ENCODE measurements around the gene SULT1A1.
"Not testable (repeated sequence)": the region's sequence is repeated elsewhere in the genome, so short reads cannot be mapped to it uniquely, and the experiment has no call there.

Gene SULT1A1

GRCh38 chr16:28603381-28604185 is 6.3 kb downstream of the SULT1A1 start:
- Histone ChIP-seq H3K4me2 (ENCODE audit: low read length) (no peak overlapping the region), H3K9ac (ENCODE audit: low read length) (no peak overlapping the region)
- TF ChIP-seq, protein P1, sequence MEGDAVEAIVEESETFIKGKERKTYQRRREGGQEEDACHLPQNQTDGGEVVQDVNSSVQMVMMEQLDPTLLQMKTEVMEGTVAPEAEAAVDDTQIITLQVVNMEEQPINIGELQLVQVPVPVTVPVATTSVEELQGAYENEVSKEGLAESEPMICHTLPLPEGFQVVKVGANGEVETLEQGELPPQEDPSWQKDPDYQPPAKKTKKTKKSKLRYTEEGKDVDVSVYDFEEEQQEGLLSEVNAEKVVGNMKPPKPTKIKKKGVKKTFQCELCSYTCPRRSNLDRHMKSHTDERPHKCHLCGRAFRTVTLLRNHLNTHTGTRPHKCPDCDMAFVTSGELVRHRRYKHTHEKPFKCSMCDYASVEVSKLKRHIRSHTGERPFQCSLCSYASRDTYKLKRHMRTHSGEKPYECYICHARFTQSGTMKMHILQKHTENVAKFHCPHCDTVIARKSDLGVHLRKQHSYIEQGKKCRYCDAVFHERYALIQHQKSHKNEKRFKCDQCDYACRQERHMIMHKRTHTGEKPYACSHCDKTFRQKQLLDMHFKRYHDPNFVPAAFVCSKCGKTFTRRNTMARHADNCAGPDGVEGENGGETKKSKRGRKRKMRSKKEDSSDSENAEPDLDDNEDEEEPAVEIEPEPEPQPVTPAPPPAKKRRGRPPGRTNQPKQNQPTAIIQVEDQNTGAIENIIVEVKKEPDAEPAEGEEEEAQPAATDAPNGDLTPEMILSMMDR (IDR thresholded peaks at IDR 0.05; ENCODE audit: low read length): no peak
- TF ChIP-seq EZH2 (IDR thresholded peaks at IDR 0.05; ENCODE audit: borderline replicate concordance, low read length): no peak

GRCh38 chr16:28602529-28602928 is 7.3 kb downstream of the SULT1A1 start:
- Histone ChIP-seq H3K4me1 (ENCODE audit: insufficient read depth, low read length, severe bottlenecking) (peaks cover 13% of the 10 kb centered on the region), H3K27ac (ENCODE audit: low read depth, low read length, poor library complexity, severe bottlenecking) (no peak overlapping the region), H3K9ac (ENCODE audit: low read length) (no peak overlapping the region), H3K4me2 (ENCODE audit: low read length) (no peak overlapping the region; the same call in 1 of the 2 replicates), H4K20me1 (ENCODE audit: insufficient read depth, low read length) (no peaks in the 10 kb centered on the region), H3K4me3 (ENCODE audit: low read depth, low read length, poor library complexity, severe bottlenecking) (no peak overlapping the region), H3F3A (ENCODE audit: insufficient read depth, low read length) (no peaks in the 10 kb centered on the region), H3K9me3 (ENCODE audit: low read length) (no peaks in the 10 kb centered on the region), H3K36me3 (ENCODE audit: insufficient read depth, low read length) (no peaks in the 10 kb centered on the region), H3K27me3 (ENCODE audit: insufficient read depth, low read length) (no peaks in the 10 kb centered on the region), H2AFZ (ENCODE audit: low read length) (no peak overlapping the region), H3K79me2 (ENCODE audit: insufficient read depth, low read length) (no peaks in the 10 kb centered on the region), H3K9me2 (ENCODE audit: low read depth, low read length) (no peaks in the 10 kb centered on the region)
- no peak for TF ChIP-seq EZH2 (IDR thresholded peaks at IDR 0.05; ENCODE audit: borderline replicate concordance, low read length)
- TF ChIP-seq, protein P1 (IDR thresholded peaks at IDR 0.05; ENCODE audit: low read length): no peak

More at GRCh38 chr16:28603381-28604185, 6.3 kb downstream of the SULT1A1 start:
- Histone ChIP-seq H3K4me1 (ENCODE audit: insufficient read depth, low read length, severe bottlenecking) (peaks cover 5% of the 10 kb centered on the region), H2AFZ (ENCODE audit: low read length) (no peak overlapping the region), H3K36me3 (ENCODE audit: insufficient read depth, low read length) (no peaks in the 10 kb centered on the region), H3K27ac (ENCODE audit: low read depth, low read length, poor library complexity, severe bottlenecking) (no peak overlapping the region), H3F3A (ENCODE audit: insufficient read depth, low read length) (no peaks in the 10 kb centered on the region), H3K9me3 (ENCODE audit: low read length) (no peaks in the 10 kb centered on the region), H3K79me2 (ENCODE audit: insufficient read depth, low read length) (no peaks in the 10 kb centered on the region), H3K4me3 (ENCODE audit: low read depth, low read length, poor library complexity, severe bottlenecking) (no peak overlapping the region), H3K27me3 (ENCODE audit: insufficient read depth, low read length) (no peaks in the 10 kb centered on the region), H4K20me1 (ENCODE audit: insufficient read depth, low read length) (no peaks in the 10 kb centered on the region), H3K9me2 (ENCODE audit: low read depth, low read length) (no peaks in the 10 kb centered on the region)

DNA sequence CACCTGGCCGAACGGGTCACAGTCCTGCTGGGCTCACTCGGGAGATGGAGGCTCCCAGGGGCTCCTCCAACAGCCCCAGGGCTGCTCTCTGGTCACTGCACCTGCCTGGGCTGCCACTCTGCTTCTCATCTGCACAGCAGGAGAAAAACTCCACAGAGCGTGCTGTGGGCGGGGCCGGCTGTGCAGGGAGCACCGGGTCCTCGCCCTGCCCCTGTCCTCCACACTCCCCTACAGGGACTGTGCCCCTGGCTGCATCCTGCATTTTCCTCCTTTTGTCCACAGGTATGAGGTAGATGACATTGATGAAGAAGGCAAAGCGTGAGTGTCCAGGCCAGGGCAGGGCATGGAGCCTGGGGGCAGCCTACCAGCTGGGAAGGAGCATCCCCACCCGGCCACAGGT is 7.8 kb downstream of the SULT1A1 start:
- not testable (repeated sequence) for H3K9me2 ChIP-seq (ENCODE audit: low read depth, low read length); H3F3A ChIP-seq (ENCODE audit: insufficient read depth, low read length); H3K79me2 ChIP-seq (ENCODE audit: insufficient read depth, low read length); H4K20me1 ChIP-seq (ENCODE audit: insufficient read depth, low read length); H3K36me3 ChIP-seq (ENCODE audit: insufficient read depth, low read length); H2AFZ ChIP-seq (ENCODE audit: low read length); H3K4me2 ChIP-seq (ENCODE audit: low read length); H3K9me3 ChIP-seq (ENCODE audit: low read length); H3K27ac ChIP-seq (ENCODE audit: low read depth, low read length, poor library complexity, severe bottlenecking); H3K9ac ChIP-seq (ENCODE audit: low read length); H3K27me3 ChIP-seq (ENCODE audit: insufficient read depth, low read length); H3K4me3 ChIP-seq (ENCODE audit: low read depth, low read length, poor library complexity, severe bottlenecking)
- peaks cover 18% of the 10 kb centered on the region for H3K4me1 ChIP-seq (ENCODE audit: insufficient read depth, low read length, severe bottlenecking)

DNA sequence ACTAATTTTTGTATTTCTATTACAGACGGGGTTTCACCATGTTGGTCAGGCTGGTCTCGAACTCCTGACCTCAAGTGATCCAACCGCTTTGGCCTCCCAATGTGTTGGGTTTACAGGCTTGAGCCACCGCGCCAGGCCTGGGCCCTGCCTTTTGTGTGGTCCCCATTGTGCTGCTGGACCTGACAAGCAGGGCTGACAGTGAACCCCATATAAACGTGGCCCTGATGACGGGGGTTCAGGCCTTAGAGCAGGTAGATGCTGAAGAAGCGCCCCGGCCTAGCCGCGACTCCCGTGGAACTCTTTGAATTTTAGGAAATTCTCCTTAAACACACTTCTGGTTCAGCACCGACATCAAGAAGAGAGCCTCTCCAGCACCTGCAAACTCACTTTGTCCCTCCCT is 8.3 kb downstream of the SULT1A1 start:
- H3K4me1 ChIP-seq (ENCODE audit: insufficient read depth, low read length, severe bottlenecking): peaks cover 19% of the 10 kb centered on the region
- not testable (repeated sequence) for H3K4me3 ChIP-seq (ENCODE audit: low read depth, low read length, poor library complexity, severe bottlenecking); H3K4me2 ChIP-seq (ENCODE audit: low read length); H3K9me2 ChIP-seq (ENCODE audit: low read depth, low read length); H3K9me3 ChIP-seq (ENCODE audit: low read length); H3K9ac ChIP-seq (ENCODE audit: low read length); H3F3A ChIP-seq (ENCODE audit: insufficient read depth, low read length); H3K79me2 ChIP-seq (ENCODE audit: insufficient read depth, low read length); H3K27me3 ChIP-seq (ENCODE audit: insufficient read depth, low read length); H3K27ac ChIP-seq (ENCODE audit: low read depth, low read length, poor library complexity, severe bottlenecking); H4K20me1 ChIP-seq (ENCODE audit: insufficient read depth, low read length); H2AFZ ChIP-seq (ENCODE audit: low read length); H3K36me3 ChIP-seq (ENCODE audit: insufficient read depth, low read length)

DNA sequence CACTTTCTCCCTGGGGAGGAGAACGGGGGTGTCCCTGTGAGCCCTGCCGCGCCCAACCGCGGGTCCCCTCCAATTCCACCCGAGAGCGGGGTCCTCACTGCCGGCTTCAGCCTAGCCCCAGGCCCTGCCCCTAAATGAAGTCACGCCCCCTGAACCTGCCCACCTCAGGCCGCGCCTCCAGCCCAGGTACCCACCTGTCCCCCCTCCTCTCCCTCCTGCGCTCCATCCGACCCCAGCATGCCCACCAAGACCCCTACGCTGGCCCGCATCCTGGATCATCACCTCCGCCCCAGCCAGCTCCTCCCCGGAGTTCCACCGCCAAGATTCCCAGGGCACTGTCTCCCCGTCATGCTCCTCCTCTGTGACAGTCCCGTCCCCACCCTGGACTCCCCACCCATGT is 8.9 kb downstream of the SULT1A1 start:
- not testable (repeated sequence) for H2AFZ ChIP-seq (ENCODE audit: low read length); H3K4me3 ChIP-seq (ENCODE audit: low read depth, low read length, poor library complexity, severe bottlenecking); H4K20me1 ChIP-seq (ENCODE audit: insufficient read depth, low read length); H3K4me2 ChIP-seq (ENCODE audit: low read length); H3K9me2 ChIP-seq (ENCODE audit: low read depth, low read length); H3K36me3 ChIP-seq (ENCODE audit: insufficient read depth, low read length); H3K9me3 ChIP-seq (ENCODE audit: low read length); H3K79me2 ChIP-seq (ENCODE audit: insufficient read depth, low read length); H3K9ac ChIP-seq (ENCODE audit: low read length); H3K27ac ChIP-seq (ENCODE audit: low read depth, low read length, poor library complexity, severe bottlenecking); H3K27me3 ChIP-seq (ENCODE audit: insufficient read depth, low read length); H3F3A ChIP-seq (ENCODE audit: insufficient read depth, low read length)
- peaks cover 19% of the 10 kb centered on the region for H3K4me1 ChIP-seq (ENCODE audit: insufficient read depth, low read length, severe bottlenecking)
